ENCODE measurements around the gene SMIM11.

GRCh38 chr21:34363733-34364132 is 11.6 kb upstream of the SMIM11 start, which contains the start of gene KCNE2:
- TF ChIP-seq POU6F1 (CRISPR knock-in tag; IDR thresholded peaks at IDR 0.05; ENCODE audit: borderline replicate concordance, low read depth), result no peak
- TF ChIP-seq ZNF8 (CRISPR knock-in tag; IDR thresholded peaks at IDR 0.05), result no peak

Measured in SK-N-SH treated with all-trans-retinoic acid at 6 μM for 48 hours (cell line).